ENCODE measurements around the gene SLAIN2.

SLAIN2 gene

GRCh38 chr4:48347282-48347921, 6.1 kb downstream of the SLAIN2 start:
- no peak for DNase-seq (ENCODE audit: low read depth)
- no peak for TF ChIP-seq CTCF (IDR thresholded peaks at IDR 0.05; ENCODE audit: insufficient read depth, low read depth, low read length, missing control alignments)
- no peak overlapping the region for H3K4me3 ChIP-seq (ENCODE audit: low read depth, low read length)

- DNase-seq (ENCODE audit: low read depth) = no peak
- H3K4me3 ChIP-seq (ENCODE audit: low read depth, low read length) = no peak overlapping the region
- TF ChIP-seq CTCF (IDR thresholded peaks at IDR 0.05; ENCODE audit: insufficient read depth, low read depth, low read length, missing control alignments) = no peak
Observed at GRCh38 chr4:48350871-48351270, 9.5 kb downstream of the SLAIN2 start.

GRCh38 chr4:48352793-48353192, 11.5 kb downstream of the SLAIN2 start:
- H3K4me3 ChIP-seq (ENCODE audit: low read depth, low read length) = no peak overlapping the region

GRCh38 chr4:48356355-48356754, 15.0 kb downstream of the SLAIN2 start:
- DNase-seq (ENCODE audit: low read depth) = no peak
- no peak for TF ChIP-seq CTCF (IDR thresholded peaks at IDR 0.05; ENCODE audit: insufficient read depth, low read depth, low read length, missing control alignments)
- no peak overlapping the region for H3K4me3 ChIP-seq (ENCODE audit: low read depth, low read length)

More at GRCh38 chr4:48352793-48353192, 11.5 kb downstream of the SLAIN2 start:
- TF ChIP-seq CTCF (IDR thresholded peaks at IDR 0.05; ENCODE audit: insufficient read depth, low read depth, low read length, missing control alignments) = no peak
- DNase-seq (ENCODE audit: low read depth) = no peak

GRCh38 chr4:48360285-48361011, 19.1 kb downstream of the SLAIN2 start:
- no peak for TF ChIP-seq CTCF (IDR thresholded peaks at IDR 0.05; ENCODE audit: insufficient read depth, low read depth, low read length, missing control alignments)
- no peak overlapping the region for H3K4me3 ChIP-seq (ENCODE audit: low read depth, low read length)
- no peak for DNase-seq (ENCODE audit: low read depth)

GRCh38 chr4:48361012-48361400, 19.7 kb downstream of the SLAIN2 start:
- no peak for DNase-seq (ENCODE audit: low read depth)
- H3K4me3 ChIP-seq (ENCODE audit: low read depth, low read length) = no peak overlapping the region

More at GRCh38 chr4:48361012-48361400, 19.7 kb downstream of the SLAIN2 start:
- TF ChIP-seq CTCF (IDR thresholded peaks at IDR 0.05; ENCODE audit: insufficient read depth, low read depth, low read length, missing control alignments) = no peak

Measured in GM12865 (cell line).